ENCODE results near the gene B3GALT5.

DNA sequence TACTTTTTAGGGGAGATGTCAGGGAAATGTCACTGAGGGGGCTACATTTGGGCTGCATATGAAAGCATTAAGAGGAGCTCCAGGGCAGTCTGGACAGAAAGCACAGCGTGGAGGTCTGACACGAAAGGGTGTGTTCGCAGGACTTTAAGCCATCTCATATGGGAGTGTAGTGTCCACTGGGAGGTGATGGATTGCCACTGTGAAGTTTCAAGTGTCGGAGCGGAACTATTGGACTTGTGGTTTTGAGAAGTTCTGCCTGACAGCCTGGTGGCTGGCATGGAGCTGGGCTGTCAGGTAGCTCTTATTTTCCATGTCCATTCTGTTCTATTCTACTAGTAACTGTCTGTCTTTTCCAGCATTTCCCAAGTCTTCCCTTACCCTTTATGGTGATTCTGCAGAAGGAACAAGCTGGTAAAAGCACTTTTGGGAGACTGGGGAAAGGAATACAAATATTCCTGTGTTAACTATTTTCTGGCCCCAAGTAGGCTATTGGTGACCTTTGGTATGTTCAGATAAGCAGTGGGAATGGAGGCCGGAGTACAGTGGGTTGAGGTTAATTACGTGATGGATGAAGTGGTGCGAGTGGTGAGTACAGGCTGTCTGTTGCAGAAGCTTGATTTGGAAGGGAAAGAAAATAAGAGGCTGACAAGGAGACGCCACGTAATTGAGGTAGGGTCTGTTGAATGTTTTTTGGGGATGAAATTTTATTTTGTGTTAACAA is 19.3 kb downstream of the B3GALT5 start:
- TF ChIP-seq, protein P1, sequence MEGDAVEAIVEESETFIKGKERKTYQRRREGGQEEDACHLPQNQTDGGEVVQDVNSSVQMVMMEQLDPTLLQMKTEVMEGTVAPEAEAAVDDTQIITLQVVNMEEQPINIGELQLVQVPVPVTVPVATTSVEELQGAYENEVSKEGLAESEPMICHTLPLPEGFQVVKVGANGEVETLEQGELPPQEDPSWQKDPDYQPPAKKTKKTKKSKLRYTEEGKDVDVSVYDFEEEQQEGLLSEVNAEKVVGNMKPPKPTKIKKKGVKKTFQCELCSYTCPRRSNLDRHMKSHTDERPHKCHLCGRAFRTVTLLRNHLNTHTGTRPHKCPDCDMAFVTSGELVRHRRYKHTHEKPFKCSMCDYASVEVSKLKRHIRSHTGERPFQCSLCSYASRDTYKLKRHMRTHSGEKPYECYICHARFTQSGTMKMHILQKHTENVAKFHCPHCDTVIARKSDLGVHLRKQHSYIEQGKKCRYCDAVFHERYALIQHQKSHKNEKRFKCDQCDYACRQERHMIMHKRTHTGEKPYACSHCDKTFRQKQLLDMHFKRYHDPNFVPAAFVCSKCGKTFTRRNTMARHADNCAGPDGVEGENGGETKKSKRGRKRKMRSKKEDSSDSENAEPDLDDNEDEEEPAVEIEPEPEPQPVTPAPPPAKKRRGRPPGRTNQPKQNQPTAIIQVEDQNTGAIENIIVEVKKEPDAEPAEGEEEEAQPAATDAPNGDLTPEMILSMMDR (IDR thresholded peaks at IDR 0.05; ENCODE audit: low read length), result no peak
- TF ChIP-seq EZH2phosphoT487 (IDR thresholded peaks at IDR 0.05; ENCODE audit: low read length), result no peak

Data from MM.1S (cell line).